Loucy (cell line): Measurements from ENCODE around the gene MMEL1.
"Not testable (repeated sequence)": the region's sequence is repeated elsewhere in the genome, so short reads cannot be mapped to it uniquely, and the experiment has no call there.

ENCODE experiments used
- EZH2phosphoT487 ChIP-seq: fragments of 200-600 bp; IDR thresholded peaks from 2 replicates; pipeline ENCODE4 v1.6.1; 2018; ENCODE audit warnings: antibody characterized with exemption, mild to moderate bottlenecking, moderate library complexity, borderline replicate concordance
- TF ChIP-seq, protein P1 (sequence below): fragments of 200-600 bp; sonication (generic); conservative IDR thresholded peaks from 2 replicates; pipeline ENCODE4 v1.5.1; 2014; ENCODE audit warnings: mild to moderate bottlenecking, antibody characterized with exemption, low read length

GRCh38 chr1:2569703-2570102, 63.1 kb downstream of the MMEL1 start:
- TF ChIP-seq, protein P1, sequence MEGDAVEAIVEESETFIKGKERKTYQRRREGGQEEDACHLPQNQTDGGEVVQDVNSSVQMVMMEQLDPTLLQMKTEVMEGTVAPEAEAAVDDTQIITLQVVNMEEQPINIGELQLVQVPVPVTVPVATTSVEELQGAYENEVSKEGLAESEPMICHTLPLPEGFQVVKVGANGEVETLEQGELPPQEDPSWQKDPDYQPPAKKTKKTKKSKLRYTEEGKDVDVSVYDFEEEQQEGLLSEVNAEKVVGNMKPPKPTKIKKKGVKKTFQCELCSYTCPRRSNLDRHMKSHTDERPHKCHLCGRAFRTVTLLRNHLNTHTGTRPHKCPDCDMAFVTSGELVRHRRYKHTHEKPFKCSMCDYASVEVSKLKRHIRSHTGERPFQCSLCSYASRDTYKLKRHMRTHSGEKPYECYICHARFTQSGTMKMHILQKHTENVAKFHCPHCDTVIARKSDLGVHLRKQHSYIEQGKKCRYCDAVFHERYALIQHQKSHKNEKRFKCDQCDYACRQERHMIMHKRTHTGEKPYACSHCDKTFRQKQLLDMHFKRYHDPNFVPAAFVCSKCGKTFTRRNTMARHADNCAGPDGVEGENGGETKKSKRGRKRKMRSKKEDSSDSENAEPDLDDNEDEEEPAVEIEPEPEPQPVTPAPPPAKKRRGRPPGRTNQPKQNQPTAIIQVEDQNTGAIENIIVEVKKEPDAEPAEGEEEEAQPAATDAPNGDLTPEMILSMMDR: not testable (repeated sequence)
- not testable (repeated sequence) for TF ChIP-seq EZH2phosphoT487
